Spinal cord (tissue), 10 donors: ENCODE measurements around the gene ALAD. TPM values are rescaled to one million over a fixed set of nuclear protein-coding genes. Genes with fewer than 3 reads are reported as not detected.

Experiments
- DNase-seq, 6 donors: peaks; one replicate each; pipeline versions ENCODE4 v3.0.0 to v3.0.0-alpha.2; 2013 to 2015; ENCODE audit warnings: low spot score in 6 of 6, low read depth in 4 of 6
- H3K27ac ChIP-seq: one replicate; pipeline ENCODE4 v1.5.1; 2013; ENCODE audit warnings: low read depth, low read length, control low read depth
- H3K27me3 ChIP-seq: one replicate; pipeline ENCODE4 v1.6.1; 2013; ENCODE audit warnings: low read length; ENCODE audit not compliant: control insufficient read depth, insufficient read depth
- H3K36me3 ChIP-seq: one replicate; pipeline ENCODE4 v1.6.1; 2013; ENCODE audit warnings: low read length; ENCODE audit not compliant: control insufficient read depth, insufficient read depth
- H3K4me1 ChIP-seq: one replicate; pipeline ENCODE4 v1.6.1; 2013; ENCODE audit warnings: low read length; ENCODE audit not compliant: control insufficient read depth, insufficient read depth
- H3K4me3 ChIP-seq: one replicate; pipeline ENCODE4 v1.5.1; 2013; ENCODE audit warnings: low read depth, low read length, control low read depth
- H3K9me3 ChIP-seq: one replicate; pipeline ENCODE4 v1.6.1; 2013; ENCODE audit warnings: low read length; ENCODE audit not compliant: control insufficient read depth, insufficient read depth
- WGBS: methylation state at CpG from one replicate; pipeline ENCODE4 v1.1.5; 2013; ENCODE audit warnings: missing lambda C conversion rate; ENCODE audit not compliant: insufficient coverage; 5-methylcytosine and 5-hydroxymethylcytosine counted together
- polyA plus RNA-seq, 2 donors: library from polyadenylated mRNA; unstranded; fragments of 120-200 nt; gene quantifications; one replicate each; pipeline ENCODE4 v1.2.1, GENCODE V29; 2013; ENCODE audit not compliant: insufficient read length in 2 of 2
- total RNA-seq, 2 donors: library from RNA; depleted of rRNA in 1 of 2; stranded (reverse); fragments of 120-200 nt in 1 of 2; fragments of >200 nt in 1 of 2; gene quantifications; one replicate each; pipeline versions ENCODE4 v1.2.3 to v1.2.4, GENCODE V29; 2013 to 2014
- donor health status: healthy.

The ALAD gene
- total and polyA plus RNA-seq, 4 donors = 25.5 to 51.3 (median 33.5) TPM

GRCh38 chr9:113341712-113342410 lies 59.2 kb downstream of the ALAD start:
- no peaks in the 10 kb centered on the region for H3K36me3 ChIP-seq
- no peaks in the 10 kb centered on the region for H3K27me3 ChIP-seq
- DNase-seq = peak in 2 of 6 donors; percentile 9 to 23
- H3K4me3 ChIP-seq = no peak overlapping the region
- no peaks in the 10 kb centered on the region for H3K9me3 ChIP-seq
- H3K4me1 ChIP-seq = peaks cover 18% of the 10 kb centered on the region
- H3K27ac ChIP-seq = no peak overlapping the region
- 70% methylated on average over 9 of the region's 9 CpGs for WGBS

- H3K4me1 ChIP-seq = peaks cover 18% of the 10 kb centered on the region
- peak within 1 kb of the TSS; percentile 81 for H3K4me3 ChIP-seq
- H3K9me3 ChIP-seq = no peaks in the 10 kb centered on the region
- no peaks in the 10 kb centered on the region for H3K36me3 ChIP-seq
- H3K27me3 ChIP-seq = no peaks in the 10 kb centered on the region
- peak; percentile 81 to 97 (median 84) for DNase-seq
- under 1% methylated on average over 43 of the region's 46 CpGs for WGBS
- peak within 1 kb of the TSS; percentile 90 for H3K27ac ChIP-seq
Measured at GRCh38 chr9:113340011-113340699, 60.9 kb downstream of the ALAD start, which contains the start of gene WDR31. Gene WDR31, minus strand, starts transcription at chr9:113340275. Its CDS starts 8,253 bp downstream, at chr9:113332022.

GRCh38 chr9:113337714-113338113 lies 63.4 kb downstream of the ALAD start:
- no CpG with 5 or more reads among the region's 2 CpGs for WGBS
- DNase-seq = no peak
- Histone ChIP-seq H3K9me3 (no peaks in the 10 kb centered on the region), H3K27me3 (no peaks in the 10 kb centered on the region), H3K4me1 (peaks cover 9% of the 10 kb centered on the region), H3K36me3 (no peaks in the 10 kb centered on the region), H3K4me3 (no peak overlapping the region), H3K27ac (no peak overlapping the region)

Other genes with a start within 250 kb of the ALAD start
- 10 to 100 TPM; 24.2 to 26.9 TPM for gene FKBP15, start 180.0 kb downstream of the ALAD start, total RNA-seq
- gene FKBP15, start 180.0 kb downstream of the ALAD start, polyA plus RNA-seq = 10 to 100 TPM; 25.6 to 26.6 TPM
- gene SLC31A1, start 179.7 kb downstream of the ALAD start, total RNA-seq = 10 to 100 TPM; 19.5 to 22.9 TPM
- 10 to 100 TPM; 18.7 to 19.5 TPM for gene SLC31A1, start 179.7 kb downstream of the ALAD start, polyA plus RNA-seq
- gene CDC26, start 125.7 kb downstream of the ALAD start, total RNA-seq = 10 to 100 TPM; 19.8 to 39.7 TPM
- gene CDC26, start 125.7 kb downstream of the ALAD start, polyA plus RNA-seq = 10 to 100 TPM; 25.8 to 26.4 TPM
- 10 to 100 TPM; 24.4 to 30.6 TPM for gene PRPF4, start 125.6 kb downstream of the ALAD start, total RNA-seq
- 10 to 100 TPM; 22.5 to 24.0 TPM for gene PRPF4, start 125.6 kb downstream of the ALAD start, polyA plus RNA-seq
- gene RNF183, start 97.9 kb downstream of the ALAD start, total RNA-seq = under 1 TPM in 1 of 2 donors, not detected in 1; 0.11 TPM
- gene RNF183, start 97.9 kb downstream of the ALAD start, polyA plus RNA-seq = under 1 TPM in 1 of 2 donors, not detected in 1; 0.12 TPM
- 1 to 10 TPM; 3.4 to 4.8 TPM for gene WDR31, start 61.0 kb downstream of the ALAD start, total RNA-seq
- gene WDR31, start 61.0 kb downstream of the ALAD start, polyA plus RNA-seq = 1 to 10 TPM; 3.6 to 4.5 TPM
- gene BSPRY, start 51.7 kb downstream of the ALAD start, total RNA-seq = under 1 TPM; 0.33 to 0.79 TPM
- under 1 TPM; 0.17 to 0.75 TPM for gene BSPRY, start 51.7 kb downstream of the ALAD start, polyA plus RNA-seq
- 10 to 100 TPM in 1 of 2 donors, 1 to 10 TPM in 1; 9.6 to 14.4 TPM for gene HDHD3, start 24.3 kb downstream of the ALAD start, total RNA-seq
- 10 to 100 TPM; 13.2 to 15.4 TPM for gene HDHD3, start 24.3 kb downstream of the ALAD start, polyA plus RNA-seq
- gene POLE3, start 9.4 kb upstream of the ALAD start, total RNA-seq = 10 to 100 TPM; 33.1 to 52.3 TPM
- gene POLE3, start 9.4 kb upstream of the ALAD start, polyA plus RNA-seq = 10 to 100 TPM; 44.1 to 54.8 TPM
- gene C9orf43, start 9.5 kb upstream of the ALAD start, total RNA-seq = under 1 TPM; 0.69 to 0.88 TPM
- 1 to 10 TPM in 1 of 2 donors, under 1 TPM in 1; 0.29 to 1.0 TPM for gene C9orf43, start 9.5 kb upstream of the ALAD start, polyA plus RNA-seq
- gene RGS3, start 62.4 kb upstream of the ALAD start, total RNA-seq = 10 to 100 TPM; 33.5 to 54.9 TPM
- gene RGS3, start 62.4 kb upstream of the ALAD start, polyA plus RNA-seq = 10 to 100 TPM; 40.3 to 41.6 TPM